Measurements from ENCODE around the gene RTKN.

DNA sequence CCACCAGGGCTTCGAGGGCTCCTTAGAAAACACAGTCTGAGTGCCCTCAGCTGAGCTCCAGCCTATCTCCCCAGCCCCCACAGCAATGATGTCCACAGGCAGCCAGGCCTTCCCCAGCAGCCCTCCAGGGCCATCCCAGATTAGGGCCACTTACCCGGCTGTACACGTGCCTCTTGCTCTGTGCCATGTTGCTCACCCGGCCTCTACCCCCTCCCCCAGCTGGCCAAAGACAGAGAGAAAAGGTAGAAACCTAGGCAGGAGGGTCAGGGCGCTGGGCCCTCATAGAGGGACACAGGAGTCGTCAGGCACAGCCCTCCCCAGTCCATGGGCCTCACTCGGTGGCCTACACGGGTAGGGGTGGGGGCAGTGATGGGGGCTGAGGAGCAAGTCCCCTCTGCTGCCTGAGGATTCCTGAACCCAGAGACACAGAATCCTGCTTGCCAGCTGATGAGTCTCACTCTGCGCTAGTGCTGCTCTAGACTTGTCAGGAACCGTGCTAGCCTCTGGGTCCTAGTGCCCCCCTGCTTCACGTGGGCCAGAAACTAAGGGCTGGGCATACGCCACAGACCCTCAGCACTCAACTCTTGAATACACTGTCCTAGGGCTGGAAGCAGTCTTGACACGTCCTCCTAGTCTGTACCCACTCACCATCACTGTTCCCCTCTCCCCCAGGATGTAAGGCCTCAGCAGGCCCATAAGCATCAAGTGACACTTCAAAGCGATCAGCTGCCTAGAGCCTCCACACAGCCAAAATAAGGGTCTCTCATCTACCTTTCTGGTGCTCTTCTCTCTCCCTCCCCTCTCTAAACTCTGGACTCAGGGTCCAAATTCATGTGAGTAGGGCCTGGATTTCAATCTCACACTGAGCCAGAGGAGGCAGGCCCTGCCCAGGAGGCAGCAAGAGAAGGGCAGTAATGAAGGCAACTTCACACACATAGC lies 61.6 kb downstream of the RTKN start, which contains the start of gene DCTN1:
- TF ChIP-seq, protein P1, sequence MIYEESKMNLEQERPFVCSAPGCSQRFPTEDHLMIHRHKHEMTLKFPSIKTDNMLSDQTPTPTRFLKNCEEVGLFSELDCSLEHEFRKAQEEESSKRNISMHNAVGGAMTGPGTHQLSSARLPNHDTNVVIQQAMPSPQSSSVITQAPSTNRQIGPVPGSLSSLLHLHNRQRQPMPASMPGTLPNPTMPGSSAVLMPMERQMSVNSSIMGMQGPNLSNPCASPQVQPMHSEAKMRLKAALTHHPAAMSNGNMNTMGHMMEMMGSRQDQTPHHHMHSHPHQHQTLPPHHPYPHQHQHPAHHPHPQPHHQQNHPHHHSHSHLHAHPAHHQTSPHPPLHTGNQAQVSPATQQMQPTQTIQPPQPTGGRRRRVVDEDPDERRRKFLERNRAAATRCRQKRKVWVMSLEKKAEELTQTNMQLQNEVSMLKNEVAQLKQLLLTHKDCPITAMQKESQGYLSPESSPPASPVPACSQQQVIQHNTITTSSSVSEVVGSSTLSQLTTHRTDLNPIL (CRISPR knock-in tag; IDR thresholded peaks at IDR 0.05; ENCODE audit: low read depth), result no peak
- TF ChIP-seq OSR1 (CRISPR knock-in tag; IDR thresholded peaks at IDR 0.05), result no peak
- no peak for TF ChIP-seq BACH2 (CRISPR knock-in tag; IDR thresholded peaks at IDR 0.05; ENCODE audit: borderline replicate concordance)
- TF ChIP-seq RARB (CRISPR knock-in tag; IDR thresholded peaks at IDR 0.05), result no peak
- no peak for TF ChIP-seq ZFP30 (CRISPR knock-in tag; IDR thresholded peaks at IDR 0.05)
- TF ChIP-seq ZNF70 (CRISPR knock-in tag; IDR thresholded peaks at IDR 0.05), result no peak
- TF ChIP-seq ZNF8 (CRISPR knock-in tag; IDR thresholded peaks at IDR 0.05), result no peak
- TF ChIP-seq ZFP3 (CRISPR knock-in tag; IDR thresholded peaks at IDR 0.05), result no peak
- TF ChIP-seq ZNF565 (CRISPR knock-in tag; conservative IDR thresholded peaks at IDR 0.05; ENCODE audit: low read depth), result no peak
- no peak for TF ChIP-seq TOX (CRISPR knock-in tag; IDR thresholded peaks at IDR 0.05; ENCODE audit: borderline replicate concordance)
- no peak for TF ChIP-seq ISL1 (CRISPR knock-in tag; IDR thresholded peaks at IDR 0.05)
- TF ChIP-seq, protein P2, sequence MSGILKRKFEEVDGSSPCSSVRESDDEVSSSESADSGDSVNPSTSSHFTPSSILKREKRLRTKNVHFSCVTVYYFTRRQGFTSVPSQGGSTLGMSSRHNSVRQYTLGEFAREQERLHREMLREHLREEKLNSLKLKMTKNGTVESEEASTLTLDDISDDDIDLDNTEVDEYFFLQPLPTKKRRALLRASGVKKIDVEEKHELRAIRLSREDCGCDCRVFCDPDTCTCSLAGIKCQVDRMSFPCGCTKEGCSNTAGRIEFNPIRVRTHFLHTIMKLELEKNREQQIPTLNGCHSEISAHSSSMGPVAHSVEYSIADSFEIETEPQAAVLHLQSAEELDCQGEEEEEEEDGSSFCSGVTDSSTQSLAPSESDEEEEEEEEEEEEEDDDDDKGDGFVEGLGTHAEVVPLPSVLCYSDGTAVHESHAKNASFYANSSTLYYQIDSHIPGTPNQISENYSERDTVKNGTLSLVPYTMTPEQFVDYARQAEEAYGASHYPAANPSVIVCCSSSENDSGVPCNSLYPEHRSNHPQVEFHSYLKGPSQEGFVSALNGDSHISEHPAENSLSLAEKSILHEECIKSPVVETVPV (CRISPR knock-in tag; IDR thresholded peaks at IDR 0.05), result no peak
